Measurements from ENCODE around the gene CXCL14.

The CXCL14 gene

GRCh38 chr5:135601466-135601865 is 22.7 kb upstream of the CXCL14 start:
- H3K4me3 ChIP-seq (replicated peaks; ENCODE audit: low read depth, low read length): no peak overlapping the region
- H3K36me3 ChIP-seq (ENCODE audit: control insufficient read depth, insufficient read depth, low read length): no peaks in the 10 kb centered on the region
- TF ChIP-seq CTCF (IDR thresholded peaks at IDR 0.05; ENCODE audit: insufficient read depth, low read length, poor library complexity, severe bottlenecking): no peak
- peaks cover 1% of the 10 kb centered on the region; the same call in 1 of the 2 replicates for H3K27me3 ChIP-seq (replicated peaks; ENCODE audit: control insufficient read depth, insufficient read depth, low read length)
- DNase-seq (ENCODE audit: extremely low read depth, insufficient read length): no peak

- Histone ChIP-seq H3K4me3 (replicated peaks; ENCODE audit: low read depth, low read length) (no peak overlapping the region), H3K36me3 (ENCODE audit: control insufficient read depth, insufficient read depth, low read length) (no peaks in the 10 kb centered on the region), H3K27me3 (replicated peaks; ENCODE audit: control insufficient read depth, insufficient read depth, low read length) (peaks cover 1% of the 10 kb centered on the region; the same call in 1 of the 2 replicates)
- TF ChIP-seq CTCF (IDR thresholded peaks at IDR 0.05; ENCODE audit: insufficient read depth, low read length, poor library complexity, severe bottlenecking): no peak
- no peak for DNase-seq (ENCODE audit: extremely low read depth, insufficient read length)
Measured at GRCh38 chr5:135600971-135601381, 22.2 kb upstream of the CXCL14 start.

GRCh38 chr5:135600152-135600570 is 21.4 kb upstream of the CXCL14 start:
- Histone ChIP-seq H3K27me3 (replicated peaks; ENCODE audit: control insufficient read depth, insufficient read depth, low read length) (peaks cover 1% of the 10 kb centered on the region; the same call in 1 of the 2 replicates), H3K36me3 (ENCODE audit: control insufficient read depth, insufficient read depth, low read length) (no peaks in the 10 kb centered on the region), H3K4me3 (replicated peaks; ENCODE audit: low read depth, low read length) (no peak overlapping the region)
- no peak for TF ChIP-seq CTCF (IDR thresholded peaks at IDR 0.05; ENCODE audit: insufficient read depth, low read length, poor library complexity, severe bottlenecking)
- DNase-seq (ENCODE audit: extremely low read depth, insufficient read length): no peak

- no peak for TF ChIP-seq CTCF (IDR thresholded peaks at IDR 0.05; ENCODE audit: insufficient read depth, low read length, poor library complexity, severe bottlenecking)
- Histone ChIP-seq H3K27me3 (replicated peaks; ENCODE audit: control insufficient read depth, insufficient read depth, low read length) (peaks cover 1% of the 10 kb centered on the region; the same call in 1 of the 2 replicates), H3K36me3 (ENCODE audit: control insufficient read depth, insufficient read depth, low read length) (no peaks in the 10 kb centered on the region), H3K4me3 (replicated peaks; ENCODE audit: low read depth, low read length) (no peak overlapping the region)
- no peak for DNase-seq (ENCODE audit: extremely low read depth, insufficient read length)
Measured at GRCh38 chr5:135599421-135600151, 20.8 kb upstream of the CXCL14 start.

- Histone ChIP-seq H3K27me3 (replicated peaks; ENCODE audit: control insufficient read depth, insufficient read depth, low read length) (peaks cover 1% of the 10 kb centered on the region; the same call in 1 of the 2 replicates), H3K36me3 (ENCODE audit: control insufficient read depth, insufficient read depth, low read length) (no peaks in the 10 kb centered on the region), H3K4me3 (replicated peaks; ENCODE audit: low read depth, low read length) (no peak overlapping the region)
- no peak for TF ChIP-seq CTCF (IDR thresholded peaks at IDR 0.05; ENCODE audit: insufficient read depth, low read length, poor library complexity, severe bottlenecking)
- DNase-seq (ENCODE audit: extremely low read depth, insufficient read length): no peak
Measured at GRCh38 chr5:135598691-135599395, 20.1 kb upstream of the CXCL14 start.
